ENCODE data around the gene RAI14.
"Not testable (repeated sequence)": the region's sequence is repeated elsewhere in the genome, so short reads cannot be mapped to it uniquely, and the experiment has no call there.

The RAI14 gene

GRCh38 chr5:34736445-34737115 lies 80.5 kb downstream of the RAI14 start:
- DNase-seq: no peak

GRCh38 chr5:34737731-34738130 lies 81.6 kb downstream of the RAI14 start:
- no peak for DNase-seq

- no peak for DNase-seq
Observed at GRCh38 chr5:34738381-34738780, 82.3 kb downstream of the RAI14 start.

- no peak for DNase-seq
Observed at GRCh38 chr5:34740389-34740806, 84.3 kb downstream of the RAI14 start.

GRCh38 chr5:34742061-34742460 lies 85.9 kb downstream of the RAI14 start:
- DNase-seq: no peak

- no peak for DNase-seq
Observed at GRCh38 chr5:34743878-34744277, 87.8 kb downstream of the RAI14 start.

- no peak for DNase-seq
Observed at GRCh38 chr5:34748431-34748830, 92.3 kb downstream of the RAI14 start.

GRCh38 chr5:34749431-34749873 lies 93.3 kb downstream of the RAI14 start:
- no peak for DNase-seq

- DNase-seq: no peak
Observed at GRCh38 chr5:34750206-34750605, 94.1 kb downstream of the RAI14 start.

GRCh38 chr5:34751807-34752736 lies 95.9 kb downstream of the RAI14 start:
- no peak for DNase-seq

- DNase-seq: not testable (repeated sequence)
Observed at GRCh38 chr5:34753236-34753635, 97.1 kb downstream of the RAI14 start.

- DNase-seq: no peak
Observed at GRCh38 chr5:34755926-34756325, 99.8 kb downstream of the RAI14 start.

- DNase-seq: no peak
Observed at GRCh38 chr5:34756781-34757624, 100.9 kb downstream of the RAI14 start.

- no peak for DNase-seq
Observed at GRCh38 chr5:34758514-34758913, 102.4 kb downstream of the RAI14 start.

- DNase-seq: not testable (repeated sequence)
Observed at GRCh38 chr5:34759213-34759612, 103.1 kb downstream of the RAI14 start.

- no peak for DNase-seq
Observed at GRCh38 chr5:34765662-34766061, 109.5 kb downstream of the RAI14 start.

- DNase-seq: no peak
Observed at GRCh38 chr5:34767180-34767579, 111.1 kb downstream of the RAI14 start.

- no peak for DNase-seq
Observed at GRCh38 chr5:34770486-34770885, 114.4 kb downstream of the RAI14 start.

- DNase-seq: no peak
Observed at GRCh38 chr5:34771076-34771475, 114.9 kb downstream of the RAI14 start.

GRCh38 chr5:34772267-34773098 lies 116.4 kb downstream of the RAI14 start:
- no peak for DNase-seq

GRCh38 chr5:34774139-34774538 lies 118.0 kb downstream of the RAI14 start:
- no peak for DNase-seq

- DNase-seq: not testable (repeated sequence)
Observed at GRCh38 chr5:34774678-34775077, 118.5 kb downstream of the RAI14 start.

Measured in stimulated activated CD4-positive, alpha-beta T cell treated with anti-CD3 and anti-CD28 coated beads, Interleukin-1b, Interleukin-23, amount 100 ng/mL, for 48 hours (primary cell).